K562 (cell line): Measurements from ENCODE around the gene IGIP. TPM values are rescaled to one million over a fixed set of nuclear protein-coding genes. Genes with fewer than 3 reads are reported as not detected.

Experiments used
- ARID1B ChIP-seq: fragments of 450-650 bp; IDR thresholded peaks from 2 replicates; pipeline ENCODE4 v1.6.1; 2016; ENCODE audit warnings: antibody characterized with exemption, mild to moderate bottlenecking, inconsistent platforms
- BRD4 ChIP-seq: fragments of 200-600 bp; sonication (generic); IDR thresholded peaks from 2 replicates; pipeline ENCODE4 v1.6.1; 2017; ENCODE audit warnings: inconsistent platforms
- CHD2 ChIP-seq: IDR thresholded peaks from 2 replicates; pipeline ENCODE4 v1.6.1; 2011; ENCODE audit warnings: low read depth, low read length
- COPS2 ChIP-seq: fragments of 450-650 bp; conservative IDR thresholded peaks from 2 replicates; pipeline ENCODE4 v1.6.1; 2016; ENCODE audit warnings: mild to moderate bottlenecking, moderate library complexity
- HMGN3 ChIP-seq: IDR thresholded peaks from 2 replicates; pipeline ENCODE4 v1.6.1; 2011; ENCODE audit warnings: borderline replicate concordance, low read depth, mild to moderate bottlenecking, mixed read lengths, low read length; ENCODE audit not compliant: insufficient read length; ENCODE audit errors: extremely low read depth
- MBD2 ChIP-seq: sonication (generic); IDR thresholded peaks from 2 replicates; pipeline ENCODE4 v1.6.1; 2016; ENCODE audit warnings: low read depth, borderline replicate concordance
- MTA2 ChIP-seq: fragments of 450-650 bp; IDR thresholded peaks from 2 replicates; pipeline ENCODE4 v1.6.1; 2016; ENCODE audit warnings: low read depth
- NR3C1 ChIP-seq: sonication (generic); formaldehyde crosslinking; IDR thresholded peaks from 2 replicates; pipeline ENCODE4 v1.8.1; 2022; ENCODE audit warnings: missing genetic modification reagents
- PHF8 ChIP-seq: fragments of 200-600 bp; sonication (generic); IDR thresholded peaks from 2 replicates; pipeline ENCODE4 v1.6.1; 2012; ENCODE audit warnings: mixed run types, mild to moderate bottlenecking, inconsistent platforms, low read length, moderate library complexity, borderline replicate concordance
- RBBP5 ChIP-seq: fragments of 200-600 bp; sonication (generic); IDR thresholded peaks from 2 replicates; pipeline ENCODE4 v1.6.1; 2012; ENCODE audit warnings: borderline replicate concordance, mild to moderate bottlenecking, low read length, control low read depth, inconsistent platforms; ENCODE audit not compliant: insufficient read depth, poor library complexity, severe bottlenecking
- SNIP1 ChIP-seq: fragments of 450-650 bp; IDR thresholded peaks from 2 replicates; pipeline ENCODE4 v1.7.1; 2017; ENCODE audit warnings: low read depth, mild to moderate bottlenecking
- SRF ChIP-seq, 2 experiments: fragments of 250-450, 450-650 bp in 1 of 2; sonication (Bioruptor Pico) in 1 of 2; sonication (generic) in 1 of 2; formaldehyde crosslinking; IDR thresholded peaks; 2 replicates each; pipeline versions ENCODE4 v1.5.0 to v1.5.1; 2020 to 2022; ENCODE audit warnings: mild to moderate bottlenecking in 1 of 2, missing genetic modification reagents in 1 of 2
- TAF15 ChIP-seq: fragments of 200-400 bp; formaldehyde crosslinking; IDR thresholded peaks from 2 replicates; pipeline ENCODE4 v1.6.1; 2017; ENCODE audit warnings: mild to moderate bottlenecking, low read depth, low read length, moderate library complexity
- WHSC1 ChIP-seq: IDR thresholded peaks from one replicate; pipeline ENCODE4 v1.6.1; 2012; ENCODE audit warnings: low read length, control low read depth, inconsistent platforms
- ZNF12 ChIP-seq: sonication (generic); formaldehyde crosslinking; IDR thresholded peaks from 2 replicates; pipeline ENCODE4 v1.4.0; 2020; ENCODE audit warnings: mild to moderate bottlenecking, missing genetic modification reagents
- ZNF174 ChIP-seq: fragments of 250-450 bp; sonication (Bioruptor Pico); IDR thresholded peaks from 2 replicates; pipeline ENCODE4 v1.4.0; 2020; ENCODE audit warnings: mild to moderate bottlenecking
- ZNF212 ChIP-seq: fragments of 450-650 bp; formaldehyde crosslinking; IDR thresholded peaks from 2 replicates; pipeline ENCODE4 v1.4.0; 2020; ENCODE audit warnings: mild to moderate bottlenecking
- ZNF707 ChIP-seq: fragments of 250-450 bp; sonication (Bioruptor Pico); conservative IDR thresholded peaks from 2 replicates; pipeline ENCODE4 v1.8.0; 2022; ENCODE audit warnings: inconsistent platforms, mild to moderate bottlenecking, moderate library complexity
- ZNF76 ChIP-seq: fragments of 250-450 bp; sonication (Bioruptor Pico); IDR thresholded peaks from 2 replicates; pipeline ENCODE4 v1.4.0; 2020; ENCODE audit warnings: mild to moderate bottlenecking, moderate library complexity, borderline replicate concordance
- polyA plus RNA-seq, 8 experiments: library from polyadenylated mRNA; depleted of rRNA in 4 of 8; stranded (reverse) in 5 of 8; unstranded in 3 of 8; fragments of >200 nt; fragmentation: Nextera tagmentation in 2 of 8; fragmentation: Illumina TruSeq in 1 of 8; extraction: Ambion mirVana in 2 of 8; extraction: Trizol in 1 of 8; gene quantifications; 2 replicates each; pipeline versions ENCODE4 v1.2.1 to v1.2.3, GENCODE V29; 2011 to 2014; ENCODE audit warnings: inconsistent platforms in 1 of 8, missing spikeins in 1 of 8
- total RNA-seq, 7 experiments: library from RNA; depleted of rRNA in 6 of 7; stranded (reverse); fragments of >200 nt in 6 of 7; fragmentation: Illumina TruSeq in 2 of 7; extraction: Trizol in 2 of 7; gene quantifications; 2 replicates each; pipeline versions ENCODE4 v1.2.1 to v1.2.3, GENCODE V29; 2011 to 2021; ENCODE audit warnings: low replicate concordance in 1 of 7
- TF ChIP-seq, protein P1 (sequence below): fragments of 250-450 bp; sonication (Bioruptor Pico); IDR thresholded peaks from 2 replicates; pipeline ENCODE4 v1.4.0; 2020; ENCODE audit warnings: borderline replicate concordance
- TF ChIP-seq, protein P2 (sequence below): sonication (generic); formaldehyde crosslinking; IDR thresholded peaks from 2 replicates; pipeline ENCODE4 v1.8.0; 2022; ENCODE audit warnings: mild to moderate bottlenecking, missing genetic modification reagents
- TF ChIP-seq, protein P3 (sequence below): sonication (generic); formaldehyde crosslinking; IDR thresholded peaks from 2 replicates; pipeline ENCODE4 v1.8.0; 2022; ENCODE audit warnings: mild to moderate bottlenecking, missing genetic modification reagents

IGIP gene
- total and polyA plus RNA-seq, 9 of the 15 experiments (the other 6 are each of a cell fraction or from before 2014, with no cell fraction given) = 0.52 to 1.6 (median 1.2) TPM

DNA sequence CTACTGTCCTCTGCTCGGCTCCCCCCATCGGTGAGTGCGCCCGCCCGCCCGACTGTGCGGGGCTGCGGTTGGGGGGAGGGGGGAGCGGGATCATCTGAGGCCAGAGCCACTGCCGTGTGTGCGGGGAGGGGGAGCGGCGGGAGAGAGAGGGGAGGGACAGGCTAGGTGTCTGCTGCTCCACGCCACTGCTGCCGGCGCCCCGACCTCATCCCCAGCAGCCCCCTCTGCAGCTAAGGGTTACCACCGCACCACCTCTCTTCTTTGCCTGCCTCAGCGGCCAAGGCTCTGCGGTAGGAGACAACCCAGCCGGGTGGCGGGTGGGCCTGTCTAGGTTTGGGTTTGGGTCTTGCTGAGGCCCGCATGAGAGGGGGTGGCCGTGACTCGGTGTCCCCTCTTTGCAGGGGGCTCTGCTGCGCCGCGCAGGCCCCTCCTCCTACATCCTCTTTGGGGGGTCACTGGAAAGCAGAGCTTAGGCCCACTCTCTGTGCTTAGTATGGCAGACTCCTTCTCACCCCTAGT lies 12.5 kb upstream of the IGIP start (continued):
- no peak; the same call in 1 of the 2 replicates for TF ChIP-seq ZNF12 (CRISPR knock-in tag)
- TF ChIP-seq, protein P1, sequence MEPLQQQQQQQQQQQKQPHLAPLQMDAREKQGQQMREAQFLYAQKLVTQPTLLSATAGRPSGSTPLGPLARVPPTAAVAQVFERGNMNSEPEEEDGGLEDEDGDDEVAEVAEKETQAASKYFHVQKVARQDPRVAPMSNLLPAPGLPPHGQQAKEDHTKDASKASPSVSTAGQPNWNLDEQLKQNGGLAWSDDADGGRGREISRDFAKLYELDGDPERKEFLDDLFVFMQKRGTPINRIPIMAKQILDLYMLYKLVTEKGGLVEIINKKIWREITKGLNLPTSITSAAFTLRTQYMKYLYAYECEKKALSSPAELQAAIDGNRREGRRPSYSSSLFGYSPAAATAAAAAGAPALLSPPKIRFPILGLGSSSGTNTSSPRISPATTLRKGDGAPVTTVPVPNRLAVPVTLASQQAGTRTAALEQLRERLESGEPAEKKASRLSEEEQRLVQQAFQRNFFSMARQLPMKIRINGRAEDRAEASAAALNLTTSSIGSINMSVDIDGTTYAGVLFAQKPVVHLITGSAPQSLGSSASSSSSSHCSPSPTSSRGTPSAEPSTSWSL (CRISPR knock-in tag) = no peak
- no peak for TF ChIP-seq PHF8
- peak; percentile 15 for TF ChIP-seq RBBP5
- no peak for TF ChIP-seq NR3C1 (CRISPR knock-in tag)
- no peak for TF ChIP-seq ARID1B
- no peak for TF ChIP-seq TAF15
- TF ChIP-seq ZNF212 (CRISPR knock-in tag) = no peak
- TF ChIP-seq ZNF76 (CRISPR knock-in tag) = no peak
- TF ChIP-seq, protein P2, sequence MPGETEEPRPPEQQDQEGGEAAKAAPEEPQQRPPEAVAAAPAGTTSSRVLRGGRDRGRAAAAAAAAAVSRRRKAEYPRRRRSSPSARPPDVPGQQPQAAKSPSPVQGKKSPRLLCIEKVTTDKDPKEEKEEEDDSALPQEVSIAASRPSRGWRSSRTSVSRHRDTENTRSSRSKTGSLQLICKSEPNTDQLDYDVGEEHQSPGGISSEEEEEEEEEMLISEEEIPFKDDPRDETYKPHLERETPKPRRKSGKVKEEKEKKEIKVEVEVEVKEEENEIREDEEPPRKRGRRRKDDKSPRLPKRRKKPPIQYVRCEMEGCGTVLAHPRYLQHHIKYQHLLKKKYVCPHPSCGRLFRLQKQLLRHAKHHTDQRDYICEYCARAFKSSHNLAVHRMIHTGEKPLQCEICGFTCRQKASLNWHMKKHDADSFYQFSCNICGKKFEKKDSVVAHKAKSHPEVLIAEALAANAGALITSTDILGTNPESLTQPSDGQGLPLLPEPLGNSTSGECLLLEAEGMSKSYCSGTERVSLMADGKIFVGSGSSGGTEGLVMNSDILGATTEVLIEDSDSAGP (CRISPR knock-in tag) = no peak
- TF ChIP-seq, protein P3, sequence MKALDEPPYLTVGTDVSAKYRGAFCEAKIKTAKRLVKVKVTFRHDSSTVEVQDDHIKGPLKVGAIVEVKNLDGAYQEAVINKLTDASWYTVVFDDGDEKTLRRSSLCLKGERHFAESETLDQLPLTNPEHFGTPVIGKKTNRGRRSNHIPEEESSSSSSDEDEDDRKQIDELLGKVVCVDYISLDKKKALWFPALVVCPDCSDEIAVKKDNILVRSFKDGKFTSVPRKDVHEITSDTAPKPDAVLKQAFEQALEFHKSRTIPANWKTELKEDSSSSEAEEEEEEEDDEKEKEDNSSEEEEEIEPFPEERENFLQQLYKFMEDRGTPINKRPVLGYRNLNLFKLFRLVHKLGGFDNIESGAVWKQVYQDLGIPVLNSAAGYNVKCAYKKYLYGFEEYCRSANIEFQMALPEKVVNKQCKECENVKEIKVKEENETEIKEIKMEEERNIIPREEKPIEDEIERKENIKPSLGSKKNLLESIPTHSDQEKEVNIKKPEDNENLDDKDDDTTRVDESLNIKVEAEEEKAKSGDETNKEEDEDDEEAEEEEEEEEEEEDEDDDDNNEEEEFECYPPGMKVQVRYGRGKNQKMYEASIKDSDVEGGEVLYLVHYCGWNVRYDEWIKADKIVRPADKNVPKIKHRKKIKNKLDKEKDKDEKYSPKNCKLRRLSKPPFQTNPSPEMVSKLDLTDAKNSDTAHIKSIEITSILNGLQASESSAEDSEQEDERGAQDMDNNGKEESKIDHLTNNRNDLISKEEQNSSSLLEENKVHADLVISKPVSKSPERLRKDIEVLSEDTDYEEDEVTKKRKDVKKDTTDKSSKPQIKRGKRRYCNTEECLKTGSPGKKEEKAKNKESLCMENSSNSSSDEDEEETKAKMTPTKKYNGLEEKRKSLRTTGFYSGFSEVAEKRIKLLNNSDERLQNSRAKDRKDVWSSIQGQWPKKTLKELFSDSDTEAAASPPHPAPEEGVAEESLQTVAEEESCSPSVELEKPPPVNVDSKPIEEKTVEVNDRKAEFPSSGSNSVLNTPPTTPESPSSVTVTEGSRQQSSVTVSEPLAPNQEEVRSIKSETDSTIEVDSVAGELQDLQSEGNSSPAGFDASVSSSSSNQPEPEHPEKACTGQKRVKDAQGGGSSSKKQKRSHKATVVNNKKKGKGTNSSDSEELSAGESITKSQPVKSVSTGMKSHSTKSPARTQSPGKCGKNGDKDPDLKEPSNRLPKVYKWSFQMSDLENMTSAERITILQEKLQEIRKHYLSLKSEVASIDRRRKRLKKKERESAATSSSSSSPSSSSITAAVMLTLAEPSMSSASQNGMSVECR (CRISPR knock-in tag) = no peak
- TF ChIP-seq BRD4 = 0 out of 2 replicates have a peak, but pooled peaks have one; percentile 34
- no peak for TF ChIP-seq SNIP1
- 0 out of 2 replicates have a peak, but pooled peaks have one; percentile 1 for TF ChIP-seq MBD2
- no peak for TF ChIP-seq WHSC1
- no peak for TF ChIP-seq ZNF707 (CRISPR knock-in tag)
- TF ChIP-seq ZNF174 (CRISPR knock-in tag) = no peak
- TF ChIP-seq HMGN3 = peak; percentile 51
- no peak for TF ChIP-seq SRF (CRISPR knock-in tag; IDR thresholded peaks at IDR 0.05)
- no peak for TF ChIP-seq COPS2
- no peak for TF ChIP-seq CHD2
- TF ChIP-seq MTA2 = no peak
